Duodenal mucosa (tissue), 2 donors: ENCODE results near the gene MARCHF6.
"Not testable (repeated sequence)": the region's sequence is repeated elsewhere in the genome, so short reads cannot be mapped to it uniquely, and the experiment has no call there.

Experiments
- H3K27ac ChIP-seq: one replicate; pipeline ENCODE4 v1.7.0; 2013; ENCODE audit warnings: low read depth, low read length
- H3K27me3 ChIP-seq, 2 donors: one replicate each; pipeline ENCODE4 v1.7.0; 2013; ENCODE audit warnings: low read length in 2 of 2, control low read depth in 1 of 2; ENCODE audit not compliant: insufficient read depth in 2 of 2, control insufficient read depth in 1 of 2
- H3K36me3 ChIP-seq, 2 donors: one replicate each; pipeline ENCODE4 v1.7.0; 2013; ENCODE audit warnings: low read length in 2 of 2, control low read depth in 1 of 2; ENCODE audit not compliant: insufficient read depth in 2 of 2, control insufficient read depth in 1 of 2
- H3K4me1 ChIP-seq, 2 donors: one replicate each; pipeline ENCODE4 v1.7.0; 2013; ENCODE audit warnings: low read length in 2 of 2, control low read depth in 1 of 2; ENCODE audit not compliant: insufficient read depth in 2 of 2, control insufficient read depth in 1 of 2
- H3K4me3 ChIP-seq, 2 donors: one replicate each; pipeline ENCODE4 v1.7.0; 2013; ENCODE audit warnings: low read length in 2 of 2, low read depth in 1 of 2
- H3K9ac ChIP-seq, 2 donors: one replicate each; pipeline ENCODE4 v1.7.0; 2013; ENCODE audit warnings: low read length in 2 of 2, low read depth in 1 of 2
- H3K9me3 ChIP-seq, 2 donors: one replicate each; pipeline ENCODE4 v1.7.0; 2013; ENCODE audit warnings: low read length in 2 of 2, control low read depth in 1 of 2; ENCODE audit not compliant: control insufficient read depth in 1 of 2

Gene MARCHF6

GRCh38 chr5:10365782-10366181, 12.3 kb downstream of the MARCHF6 start:
- Histone ChIP-seq H3K27ac (no peak overlapping the region), H3K4me1 (peaks cover 13 to 21% of the 10 kb centered on the region in 2 donors), H3K36me3 (no peaks in the 10 kb centered on the region), H3K27me3 (no peaks in the 10 kb centered on the region), H3K4me3 (no peak overlapping the region), H3K9me3 (no peaks in the 10 kb centered on the region), H3K9ac (no peak overlapping the region)

DNA sequence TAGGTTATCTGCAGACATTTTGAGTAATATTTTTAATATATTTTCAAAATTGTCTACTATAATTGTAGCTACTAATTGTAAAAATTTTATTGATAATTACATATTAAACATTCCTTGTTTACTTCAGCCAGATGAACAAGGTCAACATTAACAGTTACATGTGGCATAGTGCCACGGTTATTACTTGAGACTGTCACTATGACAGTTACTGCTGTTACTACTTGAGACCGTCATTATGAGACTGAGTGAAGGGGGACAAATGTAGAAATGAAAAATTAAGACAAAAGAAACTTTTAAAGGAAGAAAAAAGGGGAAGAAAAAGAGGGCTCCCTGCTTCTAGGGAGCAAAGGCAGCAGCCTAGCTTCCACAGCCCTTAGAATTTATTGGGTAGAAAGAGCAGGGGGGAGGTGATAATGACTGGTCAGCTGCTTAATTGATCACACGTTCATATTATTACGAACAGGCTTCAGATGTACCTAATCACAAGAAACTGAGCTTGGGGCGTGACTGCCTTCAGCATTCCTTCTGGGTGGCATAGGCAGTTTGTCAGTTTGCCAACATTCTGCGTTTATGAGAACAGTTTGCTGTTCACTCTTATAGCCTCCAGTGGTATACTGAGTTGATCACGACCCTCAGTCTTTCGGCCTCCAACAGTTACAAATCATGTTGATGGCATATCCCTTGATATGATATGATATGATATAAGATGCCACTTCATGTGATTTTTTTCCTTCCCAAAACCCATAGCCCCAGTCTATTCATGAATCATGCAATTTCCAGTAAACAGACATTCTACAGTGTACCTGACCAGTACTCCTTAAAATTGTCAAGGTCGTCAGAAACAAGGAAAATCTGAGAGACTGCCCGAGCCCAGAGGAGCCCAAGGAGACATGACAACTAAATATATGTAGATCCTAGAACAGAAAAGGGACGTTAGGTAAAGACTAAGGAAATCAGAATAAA, 13.1 kb downstream of the MARCHF6 start:
- H3K9ac ChIP-seq, result peak overlapping the region in 1 of 2 donors; percentile 23

DNA sequence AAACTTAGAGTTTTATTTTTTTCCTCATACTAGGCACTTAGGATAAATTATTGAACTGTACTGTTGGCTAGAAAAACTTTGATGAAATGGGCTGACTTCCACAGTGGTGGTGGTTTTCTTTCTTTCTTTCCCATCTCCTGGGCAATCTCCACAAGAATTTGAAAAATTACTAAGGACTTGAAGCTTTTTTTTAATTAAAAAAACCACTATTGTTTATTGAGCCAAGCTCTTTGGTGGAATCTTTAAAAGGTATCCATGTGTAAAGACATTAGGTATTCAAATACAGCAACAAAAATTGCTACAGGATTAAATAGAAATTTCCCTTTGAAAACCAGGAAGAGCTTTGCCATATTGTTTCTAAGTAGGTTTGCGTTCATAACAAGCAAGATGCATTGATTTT, 14.1 kb downstream of the MARCHF6 start:
- Histone ChIP-seq H3K36me3 (no peaks in the 10 kb centered on the region), H3K9me3 (no peaks in the 10 kb centered on the region), H3K27ac (no peak overlapping the region), H3K4me3 (no peak overlapping the region), H3K27me3 (no peaks in the 10 kb centered on the region), H3K9ac (no peak overlapping the region), H3K4me1 (peaks cover 13 to 21% of the 10 kb centered on the region in 2 donors)

More for the DNA sequence above, 13.1 kb downstream of the MARCHF6 start:
- Histone ChIP-seq H3K4me1 (peaks cover 13 to 21% of the 10 kb centered on the region in 2 donors), H3K9me3 (no peaks in the 10 kb centered on the region), H3K36me3 (no peaks in the 10 kb centered on the region), H3K27me3 (no peaks in the 10 kb centered on the region), H3K27ac (no peak overlapping the region), H3K4me3 (no peak overlapping the region)

DNA sequence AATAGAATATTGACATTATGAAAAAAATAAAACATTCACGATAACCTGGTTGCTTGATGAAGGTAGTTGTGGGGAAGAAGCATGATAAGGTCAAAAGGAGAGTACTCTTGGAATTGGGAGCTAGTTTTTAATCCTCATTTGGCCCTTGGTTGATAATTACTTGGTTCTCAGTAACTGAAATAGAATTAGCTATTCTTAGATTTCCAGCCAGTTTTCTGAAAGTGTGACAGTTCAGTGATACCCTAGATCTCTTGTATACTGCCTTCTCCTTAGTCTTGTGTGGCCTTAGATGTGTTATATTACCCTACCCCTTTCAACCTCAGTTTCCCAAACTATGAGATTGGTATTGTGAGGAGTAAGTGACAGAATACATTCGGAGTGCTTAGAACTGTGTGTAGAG, 17.4 kb downstream of the MARCHF6 start:
- H3K4me3 ChIP-seq, result no peak overlapping the region
- H3K4me1 ChIP-seq, result peaks cover 24 to 27% of the 10 kb centered on the region in 2 donors
- H3K27ac ChIP-seq, result no peak overlapping the region
- no peaks in the 10 kb centered on the region for H3K27me3 ChIP-seq
- no peak overlapping the region for H3K9ac ChIP-seq
- no peaks in the 10 kb centered on the region for H3K9me3 ChIP-seq
- peaks cover 5 to 7% of the 10 kb centered on the region in 2 donors for H3K36me3 ChIP-seq

DNA sequence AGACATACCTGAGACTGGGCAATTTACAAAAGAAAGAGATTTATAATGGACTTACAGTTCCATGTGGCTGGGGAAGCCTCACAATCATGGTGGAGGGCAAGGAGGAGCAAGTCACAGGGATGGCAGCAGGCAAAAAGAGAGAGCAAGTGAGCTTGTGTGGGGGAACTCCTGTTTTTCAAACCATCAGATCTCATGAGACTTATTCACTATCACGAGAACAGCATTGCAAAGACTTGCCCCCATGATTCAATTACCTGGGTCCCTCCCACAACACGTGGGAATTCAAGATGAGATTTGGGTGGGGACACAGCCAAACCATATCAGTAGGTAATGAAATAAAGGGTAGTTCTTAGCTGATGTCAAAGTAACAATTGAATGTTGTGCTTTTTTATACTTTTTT, 17.9 kb downstream of the MARCHF6 start:
- not testable (repeated sequence) for H3K9me3 ChIP-seq, H3K36me3 ChIP-seq, H3K27ac ChIP-seq, H3K4me3 ChIP-seq, H3K27me3 ChIP-seq, H3K9ac ChIP-seq
- H3K4me1 ChIP-seq, result peaks cover 23% of the 10 kb centered on the region in 2 donors

GRCh38 chr5:10372726-10373709, 19.5 kb downstream of the MARCHF6 start:
- H3K9me3 ChIP-seq, result no peaks in the 10 kb centered on the region
- no peak overlapping the region for H3K27ac ChIP-seq
- H3K4me1 ChIP-seq, result peaks cover 15% of the 10 kb centered on the region in 2 donors
- peaks cover 9 to 12% of the 10 kb centered on the region in 2 donors for H3K36me3 ChIP-seq
- no peak overlapping the region for H3K9ac ChIP-seq
- H3K4me3 ChIP-seq, result no peak overlapping the region
- no peaks in the 10 kb centered on the region for H3K27me3 ChIP-seq

- Histone ChIP-seq H3K4me1 (peaks cover 9 to 15% of the 10 kb centered on the region in 2 donors), H3K36me3 (peaks cover 9 to 12% of the 10 kb centered on the region in 2 donors), H3K4me3 (no peak overlapping the region), H3K27ac (no peak overlapping the region), H3K9ac (no peak overlapping the region), H3K27me3 (no peaks in the 10 kb centered on the region), H3K9me3 (no peaks in the 10 kb centered on the region)
Measured at GRCh38 chr5:10374046-10375022, 20.8 kb downstream of the MARCHF6 start.

DNA sequence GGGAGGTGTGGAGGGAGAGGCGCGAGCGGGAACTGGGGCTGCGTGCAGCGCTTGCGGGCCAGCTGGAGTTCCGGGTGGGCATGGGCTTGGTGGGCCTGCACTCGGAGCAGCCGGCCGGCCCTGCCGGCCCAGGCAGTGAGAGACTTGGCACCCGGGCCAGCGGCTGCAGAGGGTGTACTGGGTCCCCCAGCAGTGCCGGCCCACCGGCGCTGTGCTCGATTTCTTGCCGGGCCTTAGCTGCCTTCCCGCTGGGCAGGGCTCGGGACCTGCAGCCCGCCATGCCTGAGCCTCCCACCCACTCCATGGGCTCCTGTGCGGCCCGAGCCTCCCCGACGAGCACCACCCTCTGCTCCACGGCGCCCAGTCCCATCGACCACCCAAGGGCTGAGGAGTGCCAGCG, 21.7 kb downstream of the MARCHF6 start:
- H3K9me3 ChIP-seq, H3K9ac ChIP-seq, H3K27ac ChIP-seq, H3K27me3 ChIP-seq, H3K4me3 ChIP-seq: not testable (repeated sequence)
- Histone ChIP-seq H3K36me3 (peaks cover 9 to 12% of the 10 kb centered on the region in 2 donors), H3K4me1 (peaks cover 9 to 15% of the 10 kb centered on the region in 2 donors)

DNA sequence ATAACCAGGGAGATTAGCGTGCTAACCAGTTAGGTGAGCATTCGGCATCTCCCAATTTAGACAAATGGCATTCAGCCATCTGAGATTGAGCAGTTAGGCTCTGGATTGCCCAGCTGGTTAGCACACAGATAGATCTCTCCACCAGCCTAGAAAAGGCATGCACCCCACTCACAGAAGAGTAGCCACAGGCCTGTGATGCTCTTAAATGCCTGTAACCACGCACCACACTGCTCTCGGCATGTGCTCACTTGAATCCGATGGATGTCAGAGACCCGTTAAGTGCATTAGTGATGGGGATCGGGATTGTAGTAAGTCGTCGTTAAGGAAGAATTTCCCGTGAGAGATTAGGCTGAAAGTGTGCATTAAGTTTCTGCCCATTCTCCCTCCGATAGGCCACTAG, 23.0 kb downstream of the MARCHF6 start:
- Histone ChIP-seq H3K27me3 (no peaks in the 10 kb centered on the region), H3K9me3 (no peaks in the 10 kb centered on the region), H3K9ac (no peak overlapping the region), H3K36me3 (peaks cover 10 to 16% of the 10 kb centered on the region in 2 donors), H3K27ac (no peak overlapping the region), H3K4me1 (peaks cover 9 to 15% of the 10 kb centered on the region in 2 donors), H3K4me3 (no peak overlapping the region)
